Retina (tissue), 1 donor: ENCODE measurements around the gene ATP1A2.
A peak's percentile ranks its signal among the peaks of the same experiment; 100 is the strongest.

Experiments
- DNase-seq: peaks from one replicate; pipeline ENCODE4 v3.0.0-alpha.2; 2016

The ATP1A2 gene

DNA sequence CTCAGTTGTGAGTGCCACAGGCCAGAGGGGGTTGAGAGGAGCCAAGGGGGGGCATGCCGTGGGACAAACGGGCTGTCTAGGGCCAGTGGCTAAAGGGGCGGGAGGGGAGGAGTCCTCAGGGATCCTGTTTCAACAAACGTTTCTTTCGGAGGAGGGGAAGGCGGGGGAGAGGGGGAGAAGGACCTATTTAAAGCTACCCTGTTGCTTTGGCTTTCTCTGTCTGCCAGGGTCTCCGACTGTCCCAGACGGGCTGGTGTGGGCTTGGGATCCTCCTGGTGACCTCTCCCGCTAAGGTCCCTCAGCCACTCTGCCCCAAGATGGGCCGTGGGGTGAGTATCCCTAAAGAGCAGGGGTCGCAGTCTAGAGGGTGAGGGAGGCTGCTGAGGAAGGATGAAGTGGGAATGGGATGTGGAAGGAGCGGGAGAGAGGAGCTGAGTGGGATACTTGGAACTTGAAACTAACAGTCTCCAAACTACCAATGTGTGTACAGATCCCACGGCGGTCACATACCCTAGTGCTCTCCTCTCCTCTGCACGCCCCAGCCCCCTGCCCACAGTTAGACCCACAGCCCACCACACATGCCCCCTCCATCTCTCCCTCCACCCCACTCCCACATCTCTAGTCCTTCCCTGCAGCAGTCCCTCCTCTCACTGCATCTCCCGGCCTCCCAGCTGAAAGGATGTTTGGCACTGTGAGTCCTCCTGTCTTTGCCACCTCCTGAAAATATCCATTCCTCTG is at the start of gene ATP1A2:
ATP1A2 (plus strand) TSS at position 215 of the 738 bp plus-strand sequence; CDS start at position 318, 103 bp downstream.
- peak; percentile 44 for DNase-seq

DNA sequence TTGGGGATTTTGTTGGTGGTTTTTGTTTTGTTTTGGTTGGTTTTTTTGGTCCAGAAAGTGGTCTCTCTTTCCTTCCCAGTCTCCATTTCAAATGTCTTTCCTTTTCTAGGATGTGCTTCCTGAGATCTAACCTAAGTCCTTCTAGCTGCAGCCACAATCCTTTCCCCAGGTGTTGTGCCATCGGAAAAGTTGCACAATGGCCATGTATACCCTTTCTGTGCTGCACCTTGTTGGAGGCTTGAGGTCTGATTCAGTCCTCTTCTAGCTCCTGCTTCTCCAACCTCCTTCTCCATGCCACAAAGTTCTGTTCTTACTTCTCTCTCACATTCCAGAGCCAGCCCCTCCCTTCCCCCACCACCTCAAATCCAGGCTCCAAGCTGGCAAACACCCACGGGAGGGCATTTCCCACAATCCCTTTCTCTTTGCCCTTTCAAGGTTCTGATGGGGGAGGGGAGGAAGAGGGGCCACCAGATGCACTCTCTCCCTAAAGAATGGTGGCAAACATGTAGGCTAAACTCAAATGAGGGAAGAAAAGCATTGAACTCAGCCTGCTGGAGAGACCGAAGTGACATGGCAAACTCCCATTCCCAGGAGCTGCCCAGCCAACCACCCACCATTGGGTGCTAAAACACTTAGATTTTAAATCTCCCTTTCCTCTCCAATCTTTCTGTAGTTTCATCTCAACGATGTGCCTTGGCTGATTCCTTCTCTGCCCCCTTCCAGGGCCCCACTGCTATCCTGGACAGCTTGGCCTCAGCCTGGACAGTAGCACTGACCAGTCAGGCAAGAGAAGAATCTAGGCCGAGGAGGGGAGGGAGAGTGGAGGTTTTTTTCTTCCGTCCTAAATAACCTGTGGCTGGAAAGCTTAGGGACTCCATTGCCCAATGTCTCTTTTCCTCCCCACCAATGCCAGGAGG is 48.5 kb upstream of the ATP1A2 start:
- DNase-seq = peak; percentile 84

DNA sequence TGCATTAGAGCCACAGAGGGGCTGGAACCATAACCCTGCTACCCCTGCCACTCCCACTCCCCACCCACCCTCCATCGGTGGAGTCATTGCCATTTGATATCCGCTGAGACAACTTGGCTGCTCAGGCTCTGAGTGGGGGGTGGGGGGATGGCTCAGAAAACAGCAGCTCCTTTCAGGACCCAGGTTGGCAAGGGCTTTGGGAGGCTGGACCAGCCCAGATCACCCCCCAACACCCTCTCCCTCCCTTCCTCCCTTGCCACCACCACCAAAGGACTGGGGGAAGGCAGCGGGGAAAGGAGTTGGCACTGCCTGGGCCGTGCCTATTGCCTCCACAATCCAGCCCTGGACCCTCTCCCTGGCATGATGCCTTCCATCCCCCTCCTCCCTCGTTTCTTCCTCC is 47.3 kb upstream of the ATP1A2 start:
- DNase-seq = no peak

DNA sequence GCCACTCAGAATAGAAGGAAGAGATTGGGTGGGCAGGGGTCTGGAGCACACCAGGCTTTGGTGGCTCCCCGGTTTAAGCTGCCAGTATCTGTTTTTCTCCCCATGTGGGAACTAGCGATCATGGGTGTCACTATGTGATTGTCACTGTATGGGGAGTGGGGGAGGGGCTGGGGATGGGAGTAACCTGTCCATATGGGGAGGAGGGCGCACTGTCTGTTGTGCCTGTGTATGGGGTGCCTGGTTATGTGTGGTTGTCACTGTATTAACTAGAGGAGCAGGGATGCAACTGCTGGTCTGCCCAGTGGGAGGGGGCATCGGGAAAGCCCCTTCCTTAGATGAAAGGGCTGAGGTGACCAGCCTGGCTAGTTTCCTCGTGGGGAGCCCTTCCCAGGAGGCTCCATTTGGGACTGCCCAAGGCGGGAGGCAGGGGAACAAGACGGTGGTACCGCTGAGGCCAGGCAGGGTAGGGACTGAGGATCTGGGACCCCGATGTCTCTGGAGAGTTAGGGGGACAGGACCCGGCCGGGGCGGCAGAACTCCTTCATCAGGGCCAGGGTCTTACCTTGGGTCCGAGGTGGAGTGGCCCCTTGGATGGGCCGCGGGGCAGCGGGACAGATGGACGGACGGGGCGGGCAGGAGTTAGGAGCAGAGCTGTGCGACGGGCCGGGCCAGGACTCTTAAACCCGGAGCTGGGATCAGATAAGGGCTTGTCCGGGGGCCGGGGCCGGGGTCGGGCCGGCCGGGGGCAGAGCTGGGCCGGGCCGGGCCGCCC is 45.9 kb upstream of the ATP1A2 start, which contains the start of gene KCNJ10:
KCNJ10 (minus strand) TSS at position 701 of the 772 bp plus-strand sequence. CDS start 27,628 bp downstream, outside the sequence.
- DNase-seq = peak; percentile 38

- DNase-seq = peak; percentile 89
Observed at GRCh38 chr1:160070243-160071163, 45.1 kb upstream of the ATP1A2 start.

DNA sequence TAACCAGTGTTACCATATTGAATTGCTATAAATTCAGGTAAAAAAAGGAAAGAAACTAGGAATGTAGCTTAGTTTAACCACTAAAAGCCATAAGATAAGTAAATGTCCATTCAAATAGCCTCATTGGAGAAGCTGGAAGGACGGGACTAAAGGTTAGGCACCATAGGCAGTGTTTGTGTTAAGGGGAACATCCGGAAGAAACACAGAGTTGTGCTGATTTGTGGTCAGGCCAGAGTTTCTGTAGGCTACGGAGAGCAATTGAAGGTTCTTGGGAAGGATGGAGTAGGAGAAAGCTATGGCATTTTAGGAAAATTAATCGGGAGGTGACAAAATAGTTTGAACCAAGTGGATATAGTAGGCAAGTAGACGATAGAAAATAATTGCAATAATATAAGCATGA is 44.3 kb upstream of the ATP1A2 start:
- no peak for DNase-seq

- no peak for DNase-seq
Observed at GRCh38 chr1:160074865-160075264, 40.7 kb upstream of the ATP1A2 start.

- DNase-seq = no peak
Observed at GRCh38 chr1:160075836-160076235, 39.7 kb upstream of the ATP1A2 start.

DNA sequence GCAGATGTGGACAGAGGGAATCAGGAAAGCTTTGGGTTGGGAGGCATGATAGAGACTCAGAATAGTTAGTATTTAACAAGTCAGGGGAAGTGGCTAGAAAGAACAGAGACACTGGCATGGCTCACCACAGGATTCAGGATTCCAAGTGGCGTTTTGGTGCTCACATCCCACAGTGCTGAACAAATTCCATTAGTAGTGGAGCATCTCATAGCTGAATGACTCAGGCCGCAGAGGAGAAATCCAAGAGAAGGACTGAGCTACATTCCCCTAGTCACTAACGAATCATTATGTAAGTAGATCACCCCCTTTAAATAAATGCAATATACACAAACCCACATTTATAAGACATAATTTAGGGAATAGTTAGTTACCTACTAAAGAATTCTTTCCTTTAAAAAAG is 39.3 kb upstream of the ATP1A2 start:
- no peak for DNase-seq

- DNase-seq = no peak
Observed at GRCh38 chr1:160077486-160077885, 38.1 kb upstream of the ATP1A2 start.

DNA sequence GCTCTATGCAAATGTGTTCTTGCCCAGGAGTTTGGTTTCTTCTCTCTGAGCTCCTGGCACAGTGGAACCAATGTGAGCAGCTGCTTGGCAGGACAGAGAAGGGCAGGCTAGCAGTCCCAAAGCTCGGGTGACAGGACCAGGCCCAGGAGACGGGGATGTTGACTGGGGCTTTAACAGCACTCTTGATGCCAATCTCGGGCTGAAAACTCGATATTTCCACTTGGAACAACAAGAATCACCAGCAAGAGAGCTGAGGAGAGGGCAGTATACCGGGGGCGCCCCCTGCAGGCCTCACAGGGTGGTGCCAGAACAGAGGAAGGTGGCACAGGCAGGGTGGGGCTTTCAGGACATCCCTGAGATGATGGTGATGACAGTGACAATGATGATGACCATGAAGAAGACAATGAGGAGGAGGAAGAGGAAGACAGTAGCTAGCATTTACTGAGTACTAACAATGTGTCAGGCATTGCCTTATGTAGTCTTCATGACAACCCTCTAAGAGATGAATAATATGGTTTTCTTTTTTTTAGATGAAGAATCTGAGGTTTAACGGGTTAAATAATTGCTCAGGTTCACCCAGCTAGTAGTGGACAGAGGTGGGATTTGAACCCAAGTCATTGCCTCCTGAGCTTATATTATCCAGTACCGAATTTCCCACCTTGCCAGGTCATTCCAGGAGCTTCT is 36.9 kb upstream of the ATP1A2 start:
- DNase-seq = peak; percentile 79

- no peak for DNase-seq
Observed at GRCh38 chr1:160079448-160079847, 36.1 kb upstream of the ATP1A2 start.

GRCh38 chr1:160080381-160081100 is 35.0 kb upstream of the ATP1A2 start:
- no peak for DNase-seq

- peak; percentile 68 for DNase-seq
Observed at GRCh38 chr1:160081261-160081936, 34.2 kb upstream of the ATP1A2 start, which contains the start of gene KCNJ9. Gene KCNJ9, plus strand, starts transcription at chr1:160081538. Its CDS starts 2,493 bp downstream, at chr1:160084031.

DNA sequence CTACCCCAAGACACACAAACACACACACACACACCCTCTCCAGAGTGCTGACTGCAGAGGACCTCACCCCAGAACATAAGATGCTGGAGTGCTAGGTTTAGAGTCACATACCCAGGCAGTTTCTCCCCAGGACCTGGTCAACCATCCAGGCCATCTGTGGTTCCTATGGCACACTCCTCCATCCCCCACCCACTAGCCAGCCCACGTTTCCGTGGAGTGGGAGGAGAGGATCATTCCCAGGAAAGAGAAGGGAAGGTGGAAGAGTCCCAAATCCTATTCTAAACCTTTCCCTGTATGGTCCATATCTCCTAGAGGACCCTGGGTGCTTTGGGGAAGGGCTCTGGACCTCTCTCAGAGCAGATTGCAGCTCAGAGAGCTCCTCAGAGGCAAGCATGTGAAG is 33.1 kb upstream of the ATP1A2 start:
- no peak for DNase-seq

- no peak for DNase-seq
Observed at GRCh38 chr1:160082926-160083325, 32.6 kb upstream of the ATP1A2 start.

DNA sequence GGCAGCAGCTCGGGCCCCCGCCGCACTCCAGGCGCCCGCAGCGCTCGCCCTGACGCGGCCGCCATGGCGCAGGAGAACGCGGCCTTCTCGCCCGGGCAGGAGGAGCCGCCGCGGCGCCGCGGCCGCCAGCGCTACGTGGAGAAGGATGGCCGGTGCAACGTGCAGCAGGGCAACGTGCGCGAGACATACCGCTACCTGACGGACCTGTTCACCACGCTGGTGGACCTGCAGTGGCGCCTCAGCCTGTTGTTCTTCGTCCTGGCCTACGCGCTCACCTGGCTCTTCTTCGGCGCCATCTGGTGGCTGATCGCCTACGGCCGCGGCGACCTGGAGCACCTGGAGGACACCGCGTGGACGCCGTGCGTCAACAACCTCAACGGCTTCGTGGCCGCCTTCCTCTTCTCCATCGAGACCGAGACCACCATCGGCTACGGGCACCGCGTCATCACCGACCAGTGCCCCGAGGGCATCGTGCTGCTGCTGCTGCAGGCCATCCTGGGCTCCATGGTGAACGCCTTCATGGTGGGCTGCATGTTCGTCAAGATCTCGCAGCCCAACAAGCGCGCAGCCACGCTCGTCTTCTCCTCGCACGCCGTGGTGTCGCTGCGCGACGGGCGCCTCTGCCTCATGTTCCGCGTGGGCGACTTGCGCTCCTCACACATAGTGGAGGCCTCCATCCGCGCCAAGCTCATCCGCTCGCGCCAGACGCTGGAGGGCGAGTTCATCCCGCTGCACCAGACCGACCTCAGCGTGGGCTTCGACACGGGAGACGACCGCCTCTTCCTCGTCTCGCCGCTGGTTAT is 31.4 kb upstream of the ATP1A2 start:
- peak; percentile 89 for DNase-seq

GRCh38 chr1:160084771-160085321 is 30.7 kb upstream of the ATP1A2 start:
- no peak for DNase-seq
